HG02571 (cell line): Measurements from ENCODE around the gene GJB3.
"Not testable (repeated sequence)": the region's sequence is repeated elsewhere in the genome, so short reads cannot be mapped to it uniquely, and the experiment has no call there.

Source experiments
- ATAC-seq: cut with Tn5 transposase; IDR thresholded peaks from one replicate; pipeline ENCODE4 v1.9.1; 2021; ENCODE audit warnings: mild to moderate bottlenecking, moderate library complexity; ENCODE audit not compliant: unreplicated experiment

GJB3 gene

GRCh38 chr1:34781071-34781843 lies at the start of gene GJB3:
TSS of gene GJB3 (plus strand) at chr1:34781214. CDS start at chr1:34784763, 3,549 bp downstream.
- no peak for ATAC-seq

DNA sequence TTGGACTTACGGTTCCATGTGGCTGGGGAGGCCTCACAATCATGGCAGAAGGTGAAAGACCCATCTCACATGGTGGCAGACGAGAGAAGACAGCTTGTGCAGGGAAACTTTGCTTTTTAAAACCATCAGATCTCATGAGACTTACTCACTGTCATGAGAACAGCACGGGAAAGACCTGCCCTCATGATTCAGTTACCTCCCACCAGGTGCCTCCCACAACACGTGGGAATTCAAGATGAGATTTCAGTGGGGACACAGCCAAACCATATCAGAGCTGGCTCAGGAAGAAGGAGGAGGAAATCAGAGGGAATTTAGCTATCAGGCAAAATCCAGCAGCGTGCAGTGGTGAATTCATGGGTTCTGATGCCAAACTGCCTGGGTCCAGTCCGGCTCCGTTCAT lies 48.2 kb upstream of the GJB3 start:
- ATAC-seq, result not testable (repeated sequence)

DNA sequence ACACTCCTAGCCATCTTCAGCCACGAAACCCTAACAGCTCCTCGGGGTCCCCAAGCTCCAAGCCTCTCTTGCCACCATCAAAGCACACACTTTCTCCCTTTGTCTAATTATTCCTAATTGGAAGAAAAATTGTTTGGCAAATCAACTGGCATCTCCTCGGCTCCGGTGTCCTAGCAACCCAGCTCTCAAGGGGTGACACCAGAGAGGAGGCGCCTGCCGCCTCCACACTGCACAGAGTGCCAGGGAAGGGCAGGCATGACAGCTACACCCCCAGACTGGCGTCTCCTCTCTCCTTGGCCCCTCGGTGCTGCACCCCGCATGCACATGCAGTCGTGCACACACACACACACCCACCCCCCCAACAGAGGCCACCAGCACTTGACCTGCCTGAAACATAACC lies 44.3 kb upstream of the GJB3 start:
- ATAC-seq, result no peak

DNA sequence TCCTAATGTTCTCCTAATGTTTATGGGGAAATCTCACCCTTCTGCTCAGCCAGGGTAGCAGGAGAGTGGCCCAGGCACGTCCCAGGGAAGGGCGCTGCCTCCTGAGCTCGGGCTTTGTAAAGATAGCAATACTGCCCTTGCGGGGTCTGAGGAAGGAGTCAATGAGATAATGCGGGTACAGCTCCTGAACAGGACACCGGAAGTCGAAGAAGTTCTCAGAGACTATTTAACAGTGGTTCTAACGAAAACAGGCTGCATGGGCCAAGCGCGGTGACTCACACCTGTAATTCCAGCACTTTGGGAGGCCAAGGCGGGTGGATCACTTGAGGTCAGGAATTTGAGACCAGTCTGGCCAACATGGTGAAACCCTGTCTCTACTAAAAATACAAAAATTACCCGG lies 43.8 kb upstream of the GJB3 start:
- ATAC-seq, result not testable (repeated sequence)

GRCh38 chr1:34739613-34740012 lies 41.4 kb upstream of the GJB3 start:
- no peak for ATAC-seq

- ATAC-seq, result no peak
Observed at GRCh38 chr1:34740161-34740868, 40.7 kb upstream of the GJB3 start.

DNA sequence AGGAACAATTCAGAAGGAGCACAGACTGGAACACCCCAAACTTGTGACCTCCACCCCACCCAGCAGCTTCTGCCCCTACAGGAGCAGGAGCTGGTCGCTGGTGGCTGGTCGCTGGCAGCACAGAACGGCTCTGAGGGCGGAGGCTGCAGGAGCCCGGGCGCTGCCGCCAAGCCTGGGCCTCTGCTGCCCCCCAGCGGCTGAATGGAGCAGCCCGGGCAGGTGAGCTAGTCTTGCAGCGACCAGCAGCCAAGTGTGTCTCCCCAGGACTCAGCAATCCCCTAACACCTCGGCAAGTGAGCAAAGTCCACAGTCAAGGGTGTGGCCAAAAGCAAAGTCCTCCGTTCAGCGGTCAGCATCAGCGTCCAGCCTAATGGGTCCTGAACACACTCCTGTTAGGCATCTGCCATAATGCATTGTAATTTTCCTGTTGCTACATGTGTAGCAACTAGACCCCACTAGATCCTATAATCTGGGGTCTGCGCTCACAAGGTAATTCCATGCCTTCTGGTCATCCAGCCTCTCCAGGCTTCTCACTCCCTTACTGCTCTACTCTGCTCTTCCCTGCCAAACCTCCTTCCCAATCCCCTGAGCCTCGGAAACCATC lies 38.2 kb upstream of the GJB3 start:
- no peak for ATAC-seq

DNA sequence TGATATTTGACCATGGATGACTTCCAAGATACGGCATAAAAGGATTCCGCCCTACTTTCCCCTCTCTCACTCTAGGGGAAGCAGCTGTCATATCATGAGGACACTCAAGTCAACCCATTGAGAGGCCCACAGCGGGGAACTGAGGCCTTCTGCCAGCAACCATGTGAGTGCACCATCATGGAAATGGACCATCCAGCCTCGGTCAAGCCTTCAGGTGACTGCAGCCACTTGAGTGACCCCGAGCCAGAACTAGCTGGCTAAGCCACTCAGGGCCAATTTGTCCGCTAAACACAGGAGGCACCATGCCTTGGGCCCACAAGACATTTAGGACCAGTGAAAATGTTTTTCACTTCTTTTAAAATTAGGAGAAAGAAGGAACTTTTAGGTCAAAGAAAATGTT lies 37.2 kb upstream of the GJB3 start:
- ATAC-seq, result no peak

- ATAC-seq, result no peak
Observed at GRCh38 chr1:34744851-34745250, 36.2 kb upstream of the GJB3 start.

GRCh38 chr1:34745666-34746065 lies 35.3 kb upstream of the GJB3 start:
- no peak for ATAC-seq

GRCh38 chr1:34746101-34746500 lies 34.9 kb upstream of the GJB3 start:
- no peak for ATAC-seq

GRCh38 chr1:34746785-34747637 lies 34.0 kb upstream of the GJB3 start:
- ATAC-seq, result no peak

DNA sequence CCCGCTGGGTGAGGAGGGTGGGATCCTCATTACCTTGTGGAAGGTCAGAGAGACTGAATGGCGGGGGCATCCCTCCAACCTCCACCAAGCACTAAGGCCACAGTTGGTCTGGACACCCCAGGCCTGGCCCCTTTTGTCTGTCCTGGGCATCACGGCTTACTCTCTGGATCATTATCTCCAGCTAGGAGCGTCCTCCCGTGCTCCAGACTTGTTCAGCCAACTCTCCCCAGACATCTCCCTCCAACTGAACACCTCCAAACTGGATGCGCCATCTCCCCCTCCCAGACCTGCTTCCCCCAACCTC lies 33.4 kb upstream of the GJB3 start:
- ATAC-seq, result no peak

- ATAC-seq, result no peak
Observed at GRCh38 chr1:34749992-34750391, 31.0 kb upstream of the GJB3 start.

DNA sequence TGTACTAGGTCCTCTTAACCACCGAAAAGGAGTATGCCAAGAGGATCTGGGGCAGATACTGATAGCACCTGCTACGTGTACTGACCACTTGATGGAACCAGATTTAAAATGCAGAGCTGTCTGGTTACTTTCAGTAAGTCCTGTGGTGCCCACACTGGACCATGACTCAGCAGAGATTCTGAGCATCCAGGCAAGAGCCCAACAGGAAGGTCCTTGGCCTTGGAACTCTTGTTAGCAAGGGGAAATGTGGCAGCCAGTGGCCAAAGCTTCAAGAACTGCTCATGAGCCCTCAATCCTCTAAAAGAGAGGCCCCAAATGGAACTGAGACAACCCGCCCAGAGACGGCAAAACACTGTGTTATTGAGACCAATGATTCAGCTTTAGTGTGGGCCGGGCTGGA lies 30.4 kb upstream of the GJB3 start:
- no peak for ATAC-seq

DNA sequence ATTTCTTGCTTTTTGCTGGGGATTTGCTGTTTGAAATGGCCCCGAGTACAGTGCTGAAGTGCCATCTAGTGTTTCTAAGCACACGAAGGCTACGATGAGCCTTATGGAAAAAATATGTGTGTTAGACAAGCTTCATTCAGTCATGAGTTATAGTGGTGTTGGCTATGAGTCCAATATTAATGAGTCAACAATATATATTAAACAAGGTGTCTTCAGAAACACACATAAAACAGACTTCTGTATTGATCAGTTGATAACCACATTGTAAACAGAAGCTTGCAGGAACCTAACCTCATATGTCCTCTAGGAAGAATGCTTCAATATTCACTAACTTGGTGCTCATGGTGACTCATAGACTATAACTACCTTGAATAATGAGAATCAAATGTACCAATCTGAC lies 27.9 kb upstream of the GJB3 start:
- no peak for ATAC-seq

GRCh38 chr1:34754964-34755637 lies 25.9 kb upstream of the GJB3 start, which contains the start of gene GJB5:
TSS of gene GJB5 (plus strand) at chr1:34755047. CDS start at chr1:34757331, 2,284 bp downstream.
- no peak for ATAC-seq

- ATAC-seq, result no peak
Observed at GRCh38 chr1:34755961-34756360, 25.1 kb upstream of the GJB3 start.

DNA sequence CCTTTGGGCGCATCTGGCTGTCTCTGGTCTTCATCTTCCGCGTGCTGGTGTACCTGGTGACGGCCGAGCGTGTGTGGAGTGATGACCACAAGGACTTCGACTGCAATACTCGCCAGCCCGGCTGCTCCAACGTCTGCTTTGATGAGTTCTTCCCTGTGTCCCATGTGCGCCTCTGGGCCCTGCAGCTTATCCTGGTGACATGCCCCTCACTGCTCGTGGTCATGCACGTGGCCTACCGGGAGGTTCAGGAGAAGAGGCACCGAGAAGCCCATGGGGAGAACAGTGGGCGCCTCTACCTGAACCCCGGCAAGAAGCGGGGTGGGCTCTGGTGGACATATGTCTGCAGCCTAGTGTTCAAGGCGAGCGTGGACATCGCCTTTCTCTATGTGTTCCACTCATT lies 23.6 kb upstream of the GJB3 start:
- ATAC-seq, result no peak

GRCh38 chr1:34758751-34759150 lies 22.3 kb upstream of the GJB3 start:
- no peak for ATAC-seq
